ENCODE measurements around the gene ZWILCH.

Gene ZWILCH

DNA sequence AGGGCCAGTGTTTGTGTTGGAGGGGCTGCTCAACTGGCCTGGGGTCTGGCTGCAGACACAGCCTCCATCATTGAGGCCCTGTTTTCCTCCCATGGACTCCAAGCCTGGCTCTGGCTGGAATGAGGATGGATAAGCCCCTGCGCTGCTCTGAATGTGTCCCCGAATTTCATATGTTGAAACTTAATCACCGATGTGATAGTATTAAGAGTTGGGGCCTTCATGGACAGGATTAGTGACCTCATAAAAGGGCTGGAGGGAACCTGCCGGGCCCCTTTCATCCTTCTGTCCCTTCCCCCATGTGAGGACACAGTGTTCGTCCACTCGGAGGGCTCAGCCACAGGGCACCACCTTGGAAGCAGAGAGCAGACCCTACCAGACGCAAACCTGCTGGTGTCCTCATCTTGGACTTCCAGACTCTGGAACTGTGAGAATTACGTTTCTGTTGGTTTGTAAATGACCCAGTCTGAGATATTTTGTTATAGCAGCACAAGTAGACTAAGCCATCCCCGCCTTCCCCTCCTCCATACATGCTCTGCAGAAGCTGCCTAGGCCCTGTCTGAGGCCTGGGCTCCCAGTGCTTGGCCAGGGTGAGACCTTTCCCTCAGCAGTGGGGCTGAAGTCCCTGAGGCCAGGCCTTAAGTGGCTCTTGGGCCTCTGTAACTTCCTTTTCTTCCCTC, 64.5 kb downstream of the ZWILCH start:
- no peak overlapping the region for H3K27ac ChIP-seq
- TF ChIP-seq, protein P1, sequence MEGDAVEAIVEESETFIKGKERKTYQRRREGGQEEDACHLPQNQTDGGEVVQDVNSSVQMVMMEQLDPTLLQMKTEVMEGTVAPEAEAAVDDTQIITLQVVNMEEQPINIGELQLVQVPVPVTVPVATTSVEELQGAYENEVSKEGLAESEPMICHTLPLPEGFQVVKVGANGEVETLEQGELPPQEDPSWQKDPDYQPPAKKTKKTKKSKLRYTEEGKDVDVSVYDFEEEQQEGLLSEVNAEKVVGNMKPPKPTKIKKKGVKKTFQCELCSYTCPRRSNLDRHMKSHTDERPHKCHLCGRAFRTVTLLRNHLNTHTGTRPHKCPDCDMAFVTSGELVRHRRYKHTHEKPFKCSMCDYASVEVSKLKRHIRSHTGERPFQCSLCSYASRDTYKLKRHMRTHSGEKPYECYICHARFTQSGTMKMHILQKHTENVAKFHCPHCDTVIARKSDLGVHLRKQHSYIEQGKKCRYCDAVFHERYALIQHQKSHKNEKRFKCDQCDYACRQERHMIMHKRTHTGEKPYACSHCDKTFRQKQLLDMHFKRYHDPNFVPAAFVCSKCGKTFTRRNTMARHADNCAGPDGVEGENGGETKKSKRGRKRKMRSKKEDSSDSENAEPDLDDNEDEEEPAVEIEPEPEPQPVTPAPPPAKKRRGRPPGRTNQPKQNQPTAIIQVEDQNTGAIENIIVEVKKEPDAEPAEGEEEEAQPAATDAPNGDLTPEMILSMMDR (conservative IDR thresholded peaks at IDR 0.05) = no peak
- TF ChIP-seq ZFX (IDR thresholded peaks at IDR 0.05) = no peak

DNA sequence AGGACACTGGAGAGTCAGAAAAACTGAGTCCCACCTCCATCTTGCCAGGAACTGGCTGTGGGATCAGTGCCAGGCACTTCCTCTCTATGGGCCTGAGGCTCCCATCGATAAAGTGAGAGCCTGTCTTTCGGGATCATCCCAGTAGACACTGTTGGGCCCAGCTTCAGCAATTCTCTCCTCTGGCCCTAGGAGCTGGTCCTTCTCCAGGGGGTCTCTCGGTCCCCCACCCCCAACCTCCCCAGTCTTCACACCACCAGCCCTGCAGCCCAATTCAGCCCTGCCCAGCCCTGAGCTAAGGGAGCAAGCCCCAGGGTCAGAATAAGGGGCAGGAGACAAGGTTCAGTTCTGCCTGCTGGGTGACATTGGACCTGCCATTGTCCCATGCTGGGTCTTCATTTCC, 65.2 kb downstream of the ZWILCH start:
- TF ChIP-seq, protein P1 (conservative IDR thresholded peaks at IDR 0.05) = no peak
- TF ChIP-seq ZFX (IDR thresholded peaks at IDR 0.05) = no peak
- H3K27ac ChIP-seq = no peak overlapping the region

DNA sequence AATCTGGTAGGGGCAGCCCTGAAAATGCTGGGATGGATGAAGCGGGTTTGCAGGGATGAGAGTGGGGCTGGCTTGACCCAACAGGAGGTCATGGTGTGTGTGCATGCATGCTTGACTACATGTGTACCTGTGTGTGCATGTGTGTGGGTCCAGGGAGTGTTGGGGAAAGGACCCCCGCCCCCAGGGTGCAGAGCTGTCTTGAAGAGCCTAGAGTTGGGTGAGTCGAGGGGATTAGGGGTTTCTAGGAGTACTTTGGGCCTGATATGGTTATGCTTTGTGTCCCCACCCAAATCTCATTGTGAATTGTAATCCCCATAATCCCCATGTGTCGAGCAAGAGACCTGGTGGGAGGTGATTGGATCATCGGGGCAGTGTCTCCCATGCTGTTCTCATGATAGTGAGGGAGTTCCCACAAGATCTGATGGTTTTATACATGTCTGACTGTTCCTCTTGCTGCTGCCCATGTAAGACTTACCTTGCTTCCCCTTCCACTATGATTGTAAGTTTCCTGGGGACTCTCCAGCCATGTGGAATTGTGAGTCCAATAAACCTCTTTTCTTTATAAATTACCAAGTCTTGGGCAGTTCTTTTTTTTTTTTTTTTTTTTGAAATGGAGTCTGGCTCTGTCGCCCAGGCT, 65.8 kb downstream of the ZWILCH start:
- H3K27ac ChIP-seq = no peak overlapping the region
- no peak for TF ChIP-seq ZFX (IDR thresholded peaks at IDR 0.05)
- TF ChIP-seq, protein P1 (conservative IDR thresholded peaks at IDR 0.05) = no peak

DNA sequence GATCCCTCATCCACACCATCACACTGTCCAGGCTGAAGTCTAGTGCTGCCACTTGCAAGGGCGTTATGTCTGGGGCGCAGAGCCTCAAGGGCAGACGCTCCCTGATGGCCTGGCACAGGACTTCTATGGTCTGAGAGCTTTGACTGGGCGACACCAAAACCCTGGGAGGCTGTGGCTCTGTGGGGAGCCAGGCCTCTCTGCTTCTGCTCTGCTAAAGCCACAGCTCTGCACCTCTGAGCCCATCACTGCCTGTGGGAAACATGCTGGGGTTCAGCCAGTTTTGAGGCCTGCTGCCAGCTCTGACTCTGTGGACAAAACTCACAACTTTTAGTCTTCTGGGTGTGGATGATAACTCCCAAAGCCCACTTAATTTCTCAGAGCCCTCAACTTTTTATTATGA, 67.0 kb downstream of the ZWILCH start:
- TF ChIP-seq, protein P1 (conservative IDR thresholded peaks at IDR 0.05) = no peak
- TF ChIP-seq ZFX (IDR thresholded peaks at IDR 0.05) = no peak
- no peak overlapping the region for H3K27ac ChIP-seq

DNA sequence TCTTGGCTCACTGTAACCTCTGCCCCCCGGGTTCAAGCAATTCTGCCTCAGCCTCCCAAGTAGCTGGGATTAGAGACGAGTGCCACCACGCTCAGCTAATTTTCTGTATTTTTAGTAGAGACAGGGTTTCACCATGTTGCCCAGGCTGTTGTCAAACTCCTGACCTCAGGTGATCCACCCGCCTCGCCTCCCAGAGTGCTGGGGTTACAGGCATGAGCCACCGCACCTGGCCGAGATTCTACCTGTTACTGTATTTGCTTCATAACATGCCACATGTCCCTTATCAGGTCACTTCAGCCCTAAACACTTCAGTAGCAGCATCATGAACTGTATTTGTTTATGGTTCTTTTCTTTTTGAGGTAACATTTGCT, 68.2 kb downstream of the ZWILCH start:
- no peak for TF ChIP-seq ZFX (IDR thresholded peaks at IDR 0.05)
- TF ChIP-seq, protein P1 (conservative IDR thresholded peaks at IDR 0.05) = no peak
- H3K27ac ChIP-seq = no peak overlapping the region

DNA sequence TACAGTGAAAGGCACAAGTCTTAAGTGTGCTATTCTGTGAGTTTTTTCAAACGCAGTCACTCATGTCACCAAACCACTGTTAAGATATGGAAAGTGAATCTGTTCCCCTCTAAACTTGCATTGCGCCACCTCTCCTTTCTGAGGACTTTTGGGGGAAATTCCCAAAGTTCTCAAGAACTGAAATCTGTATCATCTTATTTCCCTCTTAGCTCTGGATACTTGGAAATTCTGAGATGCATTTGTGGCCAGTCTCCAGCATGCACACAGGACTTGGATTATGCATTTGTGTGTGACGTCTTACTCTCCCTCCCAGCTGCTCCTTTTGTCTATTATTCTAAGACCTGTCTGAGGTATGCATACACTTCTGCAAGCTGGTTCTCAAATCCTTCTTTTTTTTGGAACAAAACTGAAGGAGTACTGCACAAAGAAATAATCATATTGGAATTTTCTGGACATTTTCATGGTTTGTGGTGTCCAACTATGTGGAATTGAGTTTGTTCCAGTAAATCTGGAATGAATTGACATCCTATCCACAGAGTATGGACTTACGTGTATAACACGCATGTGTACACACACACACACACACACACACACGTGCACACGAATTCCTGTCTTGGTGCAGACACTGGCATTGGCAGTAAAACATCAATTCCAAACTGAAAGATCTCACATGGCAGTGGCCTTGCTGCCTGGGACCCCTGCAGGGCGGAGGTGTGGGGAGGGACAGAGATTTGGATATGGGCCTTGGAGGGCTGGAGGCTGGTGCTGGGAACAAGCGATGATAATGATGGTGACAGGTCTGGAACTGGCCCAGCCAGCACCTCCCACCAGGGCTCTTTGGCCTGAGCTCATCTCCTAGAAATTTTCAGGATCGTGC, 68.8 kb downstream of the ZWILCH start:
- no peak overlapping the region for H3K27ac ChIP-seq
- TF ChIP-seq, protein P1 (conservative IDR thresholded peaks at IDR 0.05) = no peak
- no peak for TF ChIP-seq ZFX (IDR thresholded peaks at IDR 0.05)

DNA sequence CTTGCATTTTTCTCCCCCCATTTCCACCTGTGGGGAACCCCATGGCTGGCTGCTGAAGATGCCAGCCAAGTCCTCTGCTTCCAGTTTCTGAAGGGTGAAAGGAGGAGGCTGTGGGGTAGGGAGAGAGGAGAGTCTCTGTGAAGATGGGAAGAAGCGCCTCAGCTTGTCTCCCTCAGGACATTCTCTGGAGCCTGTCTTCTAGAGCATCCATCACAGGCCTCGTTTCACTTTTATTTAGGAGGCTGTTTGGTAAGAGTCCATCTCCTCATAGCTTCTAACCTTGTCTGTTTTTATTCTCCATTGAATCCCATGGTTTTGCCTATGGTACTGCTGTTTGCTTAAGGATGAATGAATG, 69.4 kb downstream of the ZWILCH start:
- TF ChIP-seq, protein P1 (conservative IDR thresholded peaks at IDR 0.05) = no peak
- no peak for TF ChIP-seq ZFX (IDR thresholded peaks at IDR 0.05)
- H3K27ac ChIP-seq = no peak overlapping the region
